Nephron progenitor cell (in vitro differentiated cells): ENCODE data around the gene BPIFB2.
A peak's percentile ranks its signal among the peaks of the same experiment; 100 is the strongest.

Source experiments
- DNase-seq: peaks from one replicate; pipeline ENCODE4 v3.0.0; 2021
- H3K27ac Mint-ChIP-seq: 2 replicates; pipeline ENCODE4 v1.8.0; 2021; ENCODE audit warnings: mild to moderate bottlenecking, moderate library complexity, mixed read lengths
- H3K27me3 Mint-ChIP-seq: 2 replicates; pipeline ENCODE4 v1.8.0; 2021; ENCODE audit warnings: mild to moderate bottlenecking, low read depth, mixed read lengths; ENCODE audit not compliant: poor library complexity
- H3K36me3 Mint-ChIP-seq: 2 replicates; pipeline ENCODE4 v1.8.0; 2021; ENCODE audit warnings: low read depth, mixed read lengths
- H3K4me1 Mint-ChIP-seq: 2 replicates; pipeline ENCODE4 v1.8.0; 2021; ENCODE audit warnings: mixed read lengths
- H3K4me3 Mint-ChIP-seq: 2 replicates; pipeline ENCODE4 v1.8.0; 2021; ENCODE audit warnings: mild to moderate bottlenecking, moderate library complexity, mixed read lengths
- H3K9me3 Mint-ChIP-seq: 2 replicates; pipeline ENCODE4 v1.8.0; 2021; ENCODE audit warnings: mild to moderate bottlenecking, moderate library complexity, mixed read lengths
- TF ChIP-seq, protein P1 (sequence below): fragments of 200-600 bp; sonication (generic); IDR thresholded peaks from 2 replicates; pipeline ENCODE4 v1.5.0; 2021; ENCODE audit warnings: antibody characterized with exemption

The BPIFB2 gene

DNA sequence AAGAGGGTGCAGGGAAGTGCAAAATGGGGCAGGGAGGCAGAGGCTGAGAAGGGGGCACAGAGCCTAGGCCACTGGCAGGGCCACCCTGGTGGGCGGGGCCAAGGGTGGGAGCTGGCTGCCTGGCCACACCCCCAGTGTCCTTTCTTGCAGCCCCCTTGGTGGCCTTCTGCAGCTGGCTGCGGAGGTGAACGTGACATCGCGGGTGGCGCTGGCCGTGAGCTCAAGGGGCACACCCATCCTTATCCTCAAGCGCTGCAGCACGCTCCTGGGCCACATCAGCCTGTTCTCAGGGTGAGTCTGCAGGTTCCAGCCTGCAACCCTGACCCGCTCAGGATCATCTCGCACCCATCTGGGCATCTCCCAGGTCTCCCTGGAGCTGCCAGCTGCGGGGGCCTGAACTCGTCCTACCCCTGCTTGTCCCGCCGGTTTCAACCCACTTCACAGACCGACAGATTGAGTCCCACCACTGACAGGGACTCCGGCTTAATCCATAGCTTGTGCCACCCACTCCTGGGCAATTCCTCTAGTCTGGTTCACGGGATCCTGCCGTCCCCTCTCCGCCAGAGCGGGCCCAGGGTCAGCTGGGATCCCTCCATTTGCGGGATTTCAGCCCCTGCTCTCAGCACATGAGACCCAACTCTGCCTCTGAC is 52.4 kb downstream of the BPIFB2 start:
- Mint-ChIP-seq H3K4me1 (peaks cover 4% of the 10 kb centered on the region), H3K27ac (no peak overlapping the region), H3K4me3 (no peak overlapping the region), H3K36me3 (no peaks in the 10 kb centered on the region), H3K9me3 (no peaks in the 10 kb centered on the region), H3K27me3 (peaks cover 22% of the 10 kb centered on the region)
- TF ChIP-seq, protein P1, sequence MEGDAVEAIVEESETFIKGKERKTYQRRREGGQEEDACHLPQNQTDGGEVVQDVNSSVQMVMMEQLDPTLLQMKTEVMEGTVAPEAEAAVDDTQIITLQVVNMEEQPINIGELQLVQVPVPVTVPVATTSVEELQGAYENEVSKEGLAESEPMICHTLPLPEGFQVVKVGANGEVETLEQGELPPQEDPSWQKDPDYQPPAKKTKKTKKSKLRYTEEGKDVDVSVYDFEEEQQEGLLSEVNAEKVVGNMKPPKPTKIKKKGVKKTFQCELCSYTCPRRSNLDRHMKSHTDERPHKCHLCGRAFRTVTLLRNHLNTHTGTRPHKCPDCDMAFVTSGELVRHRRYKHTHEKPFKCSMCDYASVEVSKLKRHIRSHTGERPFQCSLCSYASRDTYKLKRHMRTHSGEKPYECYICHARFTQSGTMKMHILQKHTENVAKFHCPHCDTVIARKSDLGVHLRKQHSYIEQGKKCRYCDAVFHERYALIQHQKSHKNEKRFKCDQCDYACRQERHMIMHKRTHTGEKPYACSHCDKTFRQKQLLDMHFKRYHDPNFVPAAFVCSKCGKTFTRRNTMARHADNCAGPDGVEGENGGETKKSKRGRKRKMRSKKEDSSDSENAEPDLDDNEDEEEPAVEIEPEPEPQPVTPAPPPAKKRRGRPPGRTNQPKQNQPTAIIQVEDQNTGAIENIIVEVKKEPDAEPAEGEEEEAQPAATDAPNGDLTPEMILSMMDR, result no peak
- DNase-seq, result peak; percentile 18

DNA sequence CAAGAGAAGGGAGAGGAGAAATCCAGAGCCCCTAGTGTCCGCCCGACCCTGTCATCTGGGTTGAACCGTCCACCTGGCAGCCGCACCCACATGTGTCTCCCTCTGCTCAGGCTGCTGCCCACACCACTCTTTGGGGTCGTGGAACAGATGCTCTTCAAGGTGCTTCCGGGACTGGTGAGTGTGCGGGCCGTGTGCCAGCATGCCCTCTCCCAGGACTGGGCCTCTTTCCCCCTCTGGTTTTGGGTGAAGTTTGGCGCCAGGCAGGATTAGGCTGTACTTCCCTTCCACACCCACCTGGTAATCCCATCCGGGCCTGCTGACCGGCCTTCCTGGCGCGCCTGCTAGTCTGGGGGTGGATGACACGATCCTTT is 54.1 kb downstream of the BPIFB2 start:
- peaks cover 4% of the 10 kb centered on the region for H3K4me1 Mint-ChIP-seq
- no peak overlapping the region for H3K4me3 Mint-ChIP-seq
- no peak for DNase-seq
- TF ChIP-seq, protein P1, result no peak
- no peaks in the 10 kb centered on the region for H3K9me3 Mint-ChIP-seq
- H3K27me3 Mint-ChIP-seq, result peaks cover 17% of the 10 kb centered on the region
- no peaks in the 10 kb centered on the region for H3K36me3 Mint-ChIP-seq
- no peak overlapping the region for H3K27ac Mint-ChIP-seq

DNA sequence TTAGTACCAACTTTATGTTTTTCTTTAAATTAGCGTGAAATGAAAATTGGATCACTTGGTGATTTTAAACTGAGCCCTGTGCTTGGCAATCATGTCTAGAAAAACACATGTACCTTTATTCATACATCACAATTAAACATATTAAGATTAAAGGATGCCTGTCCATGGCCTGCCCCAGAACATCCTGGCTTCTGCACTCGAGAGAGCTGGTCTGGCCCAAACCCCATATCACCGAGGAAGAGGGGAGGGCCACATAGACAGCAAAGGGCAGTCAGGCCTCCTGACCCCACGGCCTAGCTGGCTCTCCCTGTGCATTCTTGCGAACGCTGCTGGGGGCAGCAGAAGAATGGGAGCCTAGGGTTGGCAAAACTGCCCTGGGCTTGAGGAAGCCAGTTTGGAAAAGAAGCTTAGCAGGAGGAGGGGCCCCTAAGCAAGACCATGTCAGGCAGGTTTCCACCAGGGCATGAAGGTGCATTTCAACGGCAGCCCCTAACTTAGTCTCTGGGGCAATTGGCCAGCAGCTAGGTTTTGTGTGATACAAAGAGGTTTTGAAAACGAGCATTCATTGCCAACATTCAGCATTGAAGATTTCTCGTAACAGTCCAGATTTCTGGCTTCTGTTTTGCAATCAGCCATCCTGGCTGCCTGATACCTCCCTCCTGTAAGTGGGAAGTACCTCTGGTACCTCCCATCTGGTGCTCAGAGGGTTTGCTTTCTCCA is 54.8 kb downstream of the BPIFB2 start:
- DNase-seq, result no peak
- TF ChIP-seq, protein P1, result no peak
- no peak overlapping the region for H3K4me3 Mint-ChIP-seq
- H3K36me3 Mint-ChIP-seq, result no peaks in the 10 kb centered on the region
- H3K27ac Mint-ChIP-seq, result peak overlapping the region; percentile 11
- H3K9me3 Mint-ChIP-seq, result no peaks in the 10 kb centered on the region
- H3K4me1 Mint-ChIP-seq, result peaks cover 4% of the 10 kb centered on the region
- H3K27me3 Mint-ChIP-seq, result peaks cover 10% of the 10 kb centered on the region

DNA sequence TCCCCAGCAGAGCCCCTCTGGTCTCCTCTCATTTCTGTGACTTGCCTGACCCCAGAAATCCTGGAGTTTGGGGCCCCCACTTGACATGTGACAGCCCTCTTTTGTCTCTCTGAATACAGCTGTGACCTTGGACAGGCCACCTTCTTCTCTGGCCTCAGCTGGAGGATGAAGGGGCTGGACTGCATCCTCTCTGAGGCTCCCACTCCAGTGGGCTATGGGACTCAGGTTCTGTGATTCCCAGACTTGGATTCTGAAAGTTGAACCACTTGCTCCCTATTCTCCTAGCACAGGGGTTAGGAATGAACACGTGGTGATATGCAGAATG is 55.3 kb downstream of the BPIFB2 start:
- H3K36me3 Mint-ChIP-seq, result no peaks in the 10 kb centered on the region
- H3K9me3 Mint-ChIP-seq, result no peaks in the 10 kb centered on the region
- DNase-seq, result no peak
- no peak overlapping the region for H3K27ac Mint-ChIP-seq
- no peak overlapping the region for H3K4me3 Mint-ChIP-seq
- H3K27me3 Mint-ChIP-seq, result peaks cover 10% of the 10 kb centered on the region
- H3K4me1 Mint-ChIP-seq, result peaks cover 4% of the 10 kb centered on the region
- TF ChIP-seq, protein P1, result no peak

DNA sequence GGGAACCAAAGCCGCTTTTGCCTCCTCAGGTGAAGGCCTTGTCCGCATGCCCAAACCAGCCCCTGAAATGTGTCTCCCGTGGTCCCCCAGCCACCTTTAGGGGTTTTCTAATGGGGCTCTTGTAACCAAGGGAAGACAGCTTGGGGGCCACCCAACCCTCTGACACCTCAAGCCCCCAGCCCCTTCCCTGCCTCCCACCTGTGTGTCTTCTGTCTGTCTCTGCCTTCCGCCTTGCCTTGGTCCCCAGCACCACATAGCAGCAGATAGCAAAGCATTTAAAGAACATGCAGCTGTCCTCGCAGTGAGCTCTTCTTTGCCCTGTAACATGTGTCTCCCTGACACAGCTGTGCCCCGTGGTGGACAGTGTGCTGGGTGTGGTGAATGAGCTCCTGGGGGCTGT is 55.8 kb downstream of the BPIFB2 start:
- TF ChIP-seq, protein P1, result no peak
- Mint-ChIP-seq H3K9me3 (no peaks in the 10 kb centered on the region), H3K27ac (no peak overlapping the region), H3K27me3 (peaks cover 10% of the 10 kb centered on the region), H3K4me3 (no peak overlapping the region), H3K4me1 (peaks cover 4% of the 10 kb centered on the region), H3K36me3 (no peaks in the 10 kb centered on the region)
- DNase-seq, result no peak
